GM20431 (cell line): Measurements from ENCODE around the gene RAMP1.

Experiments used
- in situ Hi-C: fragments of 300-500 bp; cut with MseI, MboI; formaldehyde crosslinking; loops from one replicate; pipeline ENCODE4 v1.15.0; 2020; ENCODE audit warnings: low sequenced_read_pairs; ENCODE audit not compliant: unreplicated experiment

RAMP1 gene

DNA sequence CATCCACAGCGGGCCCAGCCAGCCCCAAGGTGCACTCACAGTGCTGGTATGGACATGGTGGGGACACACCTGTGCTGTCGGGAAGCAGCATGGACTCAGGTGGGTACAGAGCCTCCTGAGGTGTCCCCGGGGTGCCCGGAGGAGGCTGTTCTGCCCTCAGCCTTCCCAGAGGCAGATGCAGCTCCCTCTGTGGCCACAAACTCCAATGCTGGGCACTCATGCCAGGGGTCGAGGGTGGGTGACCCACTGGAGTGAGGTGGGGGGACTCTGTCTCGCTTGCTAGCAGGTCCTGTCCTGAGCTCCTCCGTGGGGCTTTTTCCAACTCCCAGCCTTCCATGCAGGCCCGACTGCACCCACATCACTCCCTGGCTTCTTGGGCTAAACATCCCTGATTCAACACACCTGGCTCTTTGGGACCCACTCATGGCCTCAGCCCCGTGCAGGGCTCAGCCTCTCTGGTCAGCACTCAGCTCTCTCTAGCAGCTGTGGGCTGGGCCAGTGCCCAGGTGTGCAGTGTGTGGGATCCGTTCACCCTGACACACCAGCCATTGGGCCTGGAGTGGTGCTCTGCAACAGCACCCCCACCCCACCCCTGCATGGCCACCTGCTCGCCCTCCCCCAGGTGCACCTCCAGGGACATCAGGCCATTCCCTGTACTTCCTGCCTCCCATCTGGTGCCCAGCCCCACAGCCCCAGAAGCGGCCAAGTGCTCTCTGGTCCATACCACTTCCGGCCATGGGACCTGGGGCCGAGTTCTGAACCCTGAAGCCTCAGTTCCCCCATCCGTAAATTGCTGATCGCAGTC, 16.0 kb downstream of the RAMP1 start:
- in situ Hi-C loops: no loop called here

GRCh38 chr2:237876061-237876526, 16.7 kb downstream of the RAMP1 start:
- in situ Hi-C loops: no loop called here

GRCh38 chr2:237876532-237876931, 17.1 kb downstream of the RAMP1 start:
- in situ Hi-C loops: no loop called here

GRCh38 chr2:237876951-237877491, 17.6 kb downstream of the RAMP1 start:
- in situ Hi-C loops: no loop called here

DNA sequence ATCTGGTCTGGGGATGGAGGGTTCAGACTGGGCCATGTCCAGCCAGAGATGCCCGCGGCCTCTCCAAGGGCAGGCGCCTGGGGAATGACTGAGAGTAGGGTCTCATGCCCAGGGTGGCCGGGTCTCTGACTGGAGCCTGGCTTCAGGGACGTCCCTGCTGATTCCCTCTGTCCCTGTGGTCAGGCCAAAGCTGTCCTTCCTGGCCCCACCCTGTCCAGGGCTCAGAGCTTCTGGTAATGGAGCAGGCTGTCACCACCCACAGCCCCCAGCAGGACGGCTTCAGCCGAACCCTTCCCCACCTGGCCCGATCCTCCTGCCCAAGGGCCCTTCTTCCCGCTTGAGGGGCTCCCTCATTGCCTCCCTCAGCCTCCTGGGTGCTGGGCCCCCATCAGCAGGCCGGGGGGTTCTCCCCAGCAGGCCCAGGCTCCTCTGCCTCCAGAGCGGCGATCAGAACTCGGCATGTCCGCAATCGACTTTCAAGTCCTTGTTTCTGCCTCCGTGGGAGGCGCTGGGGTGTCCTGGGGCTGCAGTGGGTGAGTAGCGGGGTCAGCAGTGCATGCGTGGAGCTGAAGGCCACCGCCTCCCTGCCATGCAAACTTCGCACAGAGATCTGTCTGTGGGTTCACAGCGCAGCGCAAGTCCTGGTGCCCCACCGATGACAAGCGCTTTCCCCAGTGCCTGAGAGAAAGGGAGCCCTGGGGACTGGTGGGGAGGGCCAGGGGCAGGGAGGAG, 18.3 kb downstream of the RAMP1 start:
- in situ Hi-C loops: no loop called here

DNA sequence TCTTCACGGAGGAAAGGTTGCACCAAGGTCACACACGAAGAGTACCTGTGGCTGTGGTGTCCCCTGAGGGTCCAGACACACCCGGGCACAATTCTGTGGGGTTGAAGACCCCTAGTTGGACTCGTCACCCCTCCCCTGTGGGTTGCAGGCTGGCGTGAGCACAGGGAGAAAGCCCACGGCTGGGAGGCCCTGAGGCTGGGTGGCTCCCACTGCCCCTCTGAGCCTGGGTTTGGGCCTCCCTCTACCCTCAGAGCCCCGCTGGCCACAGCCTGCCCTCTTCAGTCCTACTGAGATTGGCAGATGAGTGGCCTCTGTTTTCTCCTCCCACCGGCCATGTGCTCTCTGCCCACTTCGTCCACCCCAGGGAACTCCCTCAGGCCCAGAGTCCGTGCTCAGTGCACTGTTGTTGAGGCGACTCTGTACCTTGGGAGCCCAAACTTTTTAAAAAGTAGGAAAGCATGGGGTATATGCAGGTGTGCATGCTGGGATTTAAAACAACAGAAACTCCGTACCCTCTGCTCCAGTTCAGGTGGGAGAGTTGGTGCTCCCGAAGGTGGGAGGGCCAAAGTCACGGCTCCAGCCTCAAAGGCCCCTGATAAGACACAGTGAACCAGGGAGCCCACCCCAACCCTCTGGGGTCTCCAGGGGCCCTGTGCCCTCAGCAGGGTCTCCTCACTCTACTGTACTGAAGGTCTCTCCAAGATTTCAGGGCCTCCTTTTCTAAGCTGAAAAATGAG, 19.1 kb downstream of the RAMP1 start:
- in situ Hi-C loops: no loop called here

DNA sequence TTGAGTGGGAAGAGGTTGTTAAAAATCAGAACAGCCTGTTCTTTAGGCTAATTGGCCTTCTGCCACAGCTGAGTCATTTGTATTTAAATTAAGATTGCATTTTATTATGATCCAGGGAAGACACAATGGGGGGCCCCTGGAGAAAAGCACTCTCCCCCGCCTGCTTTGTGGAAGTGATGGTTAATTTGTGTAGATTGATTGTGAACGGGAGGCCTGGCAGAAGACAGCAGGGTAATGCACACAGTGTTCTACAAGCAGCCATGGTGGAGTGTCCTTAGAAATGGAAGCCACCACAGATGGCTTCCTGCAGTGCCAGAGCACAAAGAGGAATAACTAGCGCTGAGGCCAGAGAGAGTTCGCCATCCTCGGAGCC, 19.6 kb downstream of the RAMP1 start:
- in situ Hi-C loops: no loop called here

DNA sequence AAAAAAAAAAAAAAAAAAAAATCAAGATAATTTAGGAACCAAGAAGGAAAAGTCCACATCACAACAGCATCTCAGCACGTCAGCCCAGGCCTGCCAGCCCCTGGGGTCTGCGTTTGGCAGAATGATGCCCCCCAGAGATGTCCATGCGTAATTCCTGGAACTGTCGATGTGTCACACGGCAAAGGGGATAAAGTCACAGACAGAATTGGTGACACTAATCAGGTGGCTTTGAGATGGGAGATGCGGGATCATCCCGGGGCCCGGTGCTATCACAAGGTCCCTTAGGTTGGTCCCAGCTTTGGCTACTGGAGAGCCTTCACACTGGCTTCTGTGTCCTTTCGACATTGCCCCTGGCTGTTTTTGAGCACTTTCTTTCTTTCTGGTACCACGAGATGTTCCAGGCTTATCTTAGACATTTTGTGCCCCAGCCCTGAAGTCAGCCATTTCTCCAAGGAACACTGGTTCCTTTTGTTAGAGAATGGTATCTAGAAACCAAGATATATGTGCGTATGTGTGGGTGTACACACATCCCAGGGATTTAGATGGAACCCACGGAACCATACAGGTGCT, 20.7 kb downstream of the RAMP1 start:
- in situ Hi-C loops: no loop called here

DNA sequence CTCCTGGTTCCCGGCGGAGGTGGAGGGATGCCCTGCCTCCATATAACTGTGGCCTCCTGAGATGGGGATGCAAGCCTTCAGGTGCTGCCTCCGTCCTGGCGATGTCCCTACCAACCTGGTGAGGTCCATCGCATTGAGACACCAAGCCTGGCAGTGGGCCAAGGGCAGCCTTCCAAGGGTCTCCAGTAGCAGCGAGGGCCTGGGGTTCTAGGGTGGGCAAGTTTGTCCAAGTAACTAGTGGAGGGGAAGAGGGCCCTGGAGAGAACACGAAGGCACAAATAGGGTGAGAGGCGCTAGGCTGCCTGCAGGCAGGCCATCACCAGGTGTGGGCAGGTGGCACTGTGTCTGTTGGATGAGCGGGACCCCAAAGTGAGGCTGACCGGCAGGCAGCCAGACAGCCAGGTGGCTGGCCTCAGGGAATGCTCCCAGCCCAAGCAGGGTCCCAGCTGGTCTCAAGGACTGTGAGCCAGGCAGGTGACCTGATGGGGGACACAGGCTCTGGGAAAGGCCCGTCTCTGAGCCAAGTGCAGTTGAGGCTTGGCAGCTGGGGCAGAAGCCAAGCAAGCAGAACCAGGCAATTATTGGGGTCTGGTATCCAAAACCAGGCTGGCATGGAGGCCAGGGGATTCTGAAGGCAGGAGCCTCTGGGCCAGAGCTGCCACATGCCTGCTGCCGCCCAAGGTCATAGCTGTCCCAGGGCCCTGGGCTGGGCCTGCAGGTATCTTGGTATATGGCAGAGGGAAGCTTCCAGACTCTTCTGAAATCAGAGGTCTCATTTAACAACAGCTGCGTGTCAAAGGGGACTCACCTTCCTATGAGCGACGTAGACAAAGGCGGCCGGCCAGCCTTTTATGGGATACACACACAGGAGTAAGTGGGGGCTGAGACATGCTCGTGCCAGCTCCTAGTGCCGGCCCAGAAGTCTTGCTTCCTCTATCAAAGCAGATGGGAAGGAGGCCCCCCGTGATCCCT, 23.4 kb downstream of the RAMP1 start:
- in situ Hi-C loops: no loop called here

- in situ Hi-C loops: no loop called here
Measured at GRCh38 chr2:237883951-237884446, 24.6 kb downstream of the RAMP1 start.

- in situ Hi-C loops: no loop called here
Measured at GRCh38 chr2:237884681-237885080, 25.3 kb downstream of the RAMP1 start.

GRCh38 chr2:237885111-237885930, 25.9 kb downstream of the RAMP1 start:
- in situ Hi-C loops: no loop called here

DNA sequence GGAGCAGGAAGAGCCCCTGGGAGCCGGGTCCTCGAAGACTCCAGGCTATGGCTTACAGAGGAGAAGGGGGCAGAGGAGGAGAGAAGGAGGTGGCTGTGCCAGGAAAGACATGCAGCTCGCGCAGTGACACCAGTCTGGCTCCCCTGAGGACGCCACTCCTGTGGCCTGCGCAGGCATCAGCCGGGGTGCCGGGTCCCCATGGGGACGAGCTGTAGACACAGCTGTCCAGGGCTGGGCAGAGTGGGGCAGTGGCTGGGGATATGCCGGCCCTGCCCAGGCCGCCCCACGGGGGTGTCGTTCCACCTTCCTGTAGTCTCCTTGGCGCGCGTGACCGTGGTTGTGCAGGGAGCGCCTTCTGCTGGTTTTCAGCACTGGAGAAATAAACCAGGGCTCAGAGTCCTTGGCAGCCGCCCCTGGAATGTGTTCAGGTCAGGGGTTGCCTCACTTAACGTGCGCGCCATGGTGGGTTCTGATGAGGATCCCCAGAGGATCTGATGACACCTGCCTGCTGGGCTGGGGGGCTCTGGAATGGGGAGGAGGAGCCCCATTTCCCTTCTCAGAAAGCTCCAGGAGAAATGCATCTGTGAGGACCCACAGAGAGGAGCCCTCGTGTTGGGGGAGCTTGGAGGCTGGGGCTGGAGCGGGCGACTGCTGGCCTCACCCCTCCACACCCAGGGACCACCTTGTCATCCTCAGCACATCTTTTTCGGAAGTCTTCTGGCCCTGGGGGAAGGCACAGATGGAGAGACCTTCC, 26.7 kb downstream of the RAMP1 start:
- in situ Hi-C loops: no loop called here

GRCh38 chr2:237886685-237887481, 27.5 kb downstream of the RAMP1 start:
- in situ Hi-C loops: no loop called here

DNA sequence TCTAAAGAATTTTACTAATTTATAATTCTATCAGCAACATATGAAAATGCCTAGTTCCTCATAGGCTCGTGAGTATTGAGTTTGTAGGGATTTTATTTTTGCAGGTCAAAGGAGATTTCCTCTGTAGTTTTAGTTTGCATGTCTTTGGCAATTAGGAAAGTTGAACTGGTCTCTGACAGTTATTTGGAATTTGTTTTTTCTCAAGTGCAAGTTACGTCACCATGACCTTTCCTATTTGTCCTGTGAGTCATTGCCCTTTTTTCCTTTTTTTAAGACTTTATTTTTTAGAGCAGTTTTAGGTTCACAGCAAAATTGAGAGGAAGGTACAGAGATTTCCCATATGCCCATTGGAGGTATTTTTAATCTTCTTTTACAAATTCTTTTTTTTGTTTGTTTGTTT, 29.0 kb downstream of the RAMP1 start:
- in situ Hi-C loops: no loop called here

DNA sequence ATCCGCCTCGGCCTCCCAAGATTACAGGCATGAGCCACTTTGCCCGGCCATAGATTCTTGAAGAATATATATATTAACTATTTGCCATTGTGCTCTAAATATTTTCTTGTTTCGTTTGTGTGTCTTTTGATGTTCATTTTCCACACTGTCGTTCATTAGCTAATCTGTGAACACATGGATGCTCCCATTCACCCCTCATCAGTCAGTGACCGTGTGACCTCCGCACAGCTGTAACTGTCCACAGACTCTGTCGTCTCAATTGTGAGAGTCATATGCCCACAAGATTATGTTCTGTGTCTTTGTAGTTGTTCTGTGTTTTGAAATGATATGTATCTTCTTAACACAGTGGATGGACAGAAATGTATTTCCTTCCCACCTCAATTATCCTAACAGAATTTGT, 29.6 kb downstream of the RAMP1 start:
- in situ Hi-C loops: no loop called here

DNA sequence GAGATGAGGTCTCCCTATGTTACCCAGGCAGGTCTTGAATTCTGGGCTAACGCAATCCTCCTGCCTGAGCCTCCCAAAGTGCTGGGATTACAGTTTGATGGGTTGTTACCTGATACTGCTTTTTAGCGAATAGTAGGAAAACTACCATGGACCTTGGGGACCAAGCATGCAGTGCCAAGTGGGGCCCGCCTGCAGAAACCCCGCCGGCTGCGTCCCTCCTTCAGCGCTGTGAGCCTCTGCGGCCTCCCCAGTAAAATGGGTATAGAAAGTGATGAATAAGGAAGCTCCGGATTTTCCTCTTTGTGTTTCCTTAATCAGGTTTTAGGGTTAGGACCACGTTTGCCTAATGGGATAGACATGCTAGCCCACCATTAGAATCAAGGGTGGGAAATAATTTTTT, 30.4 kb downstream of the RAMP1 start:
- in situ Hi-C loops: no loop called here
